Measurements from ENCODE around the gene COLEC12. TPM values are rescaled to one million over a fixed set of nuclear protein-coding genes. Genes with fewer than 3 reads are reported as not detected.

The COLEC12 gene
- total RNA-seq, 1 donor from 2014 or later, result 157 TPM

GRCh38 chr18:370751-371608 lies 129.5 kb downstream of the COLEC12 start:
- Mint-ChIP-seq H3K9me3 (ENCODE audit: unreplicated experiment) (no peaks in the 10 kb centered on the region), H3K4me1 (ENCODE audit: unreplicated experiment) (peaks cover 43% of the 10 kb centered on the region), H3K4me3 (ENCODE audit: unreplicated experiment) (no peak overlapping the region), H3K36me3 (ENCODE audit: low read depth, unreplicated experiment) (peaks cover 6% of the 10 kb centered on the region), H3K27me3 (ENCODE audit: unreplicated experiment) (no peaks in the 10 kb centered on the region), H3K27ac (ENCODE audit: unreplicated experiment) (no peak overlapping the region)
- no peak for TF ChIP-seq CTCF (IDR thresholded peaks at IDR 0.05; ENCODE audit: unreplicated experiment)
- DNase-seq (ENCODE audit: low spot score), result no peak

DNA sequence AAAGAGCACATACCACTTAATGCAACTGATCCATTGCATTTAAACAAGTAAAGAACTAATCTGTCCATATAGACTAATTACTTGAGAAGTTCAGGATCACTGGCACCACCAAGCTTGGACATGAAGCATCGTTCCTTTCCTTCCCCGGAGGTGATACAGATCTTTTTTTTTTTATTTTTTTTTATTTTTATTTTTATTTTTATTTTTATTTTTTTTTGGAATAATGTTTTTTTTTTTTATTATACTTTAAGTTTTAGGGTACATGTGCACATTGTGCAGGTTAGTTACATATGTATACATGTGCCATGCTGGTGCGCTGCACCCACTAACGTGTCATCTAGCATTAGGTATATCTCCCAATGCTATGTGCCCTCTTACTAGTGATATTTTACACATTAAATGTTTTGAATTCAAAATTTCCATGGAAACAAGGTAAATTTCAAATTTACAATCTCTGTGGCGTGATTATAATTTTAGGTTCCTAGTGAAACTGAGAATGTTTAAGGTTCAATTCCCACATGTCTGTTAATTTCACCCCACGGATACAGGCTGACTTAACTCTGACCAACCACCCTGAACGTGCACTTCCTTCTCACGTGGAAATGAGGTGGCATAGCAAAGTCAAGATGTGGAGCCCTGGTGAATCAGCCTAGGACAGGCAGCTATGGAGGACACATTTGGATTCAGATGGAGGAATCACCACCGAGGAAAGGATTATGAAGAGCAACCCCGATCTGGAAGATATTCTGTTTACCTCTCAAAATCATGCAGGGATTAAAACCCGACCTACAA lies 131.1 kb downstream of the COLEC12 start:
- Mint-ChIP-seq H3K27me3 (ENCODE audit: unreplicated experiment) (no peaks in the 10 kb centered on the region), H3K27ac (ENCODE audit: unreplicated experiment) (peak overlapping the region; percentile 68), H3K36me3 (ENCODE audit: low read depth, unreplicated experiment) (peaks cover 10% of the 10 kb centered on the region), H3K9me3 (ENCODE audit: unreplicated experiment) (no peaks in the 10 kb centered on the region), H3K4me1 (ENCODE audit: unreplicated experiment) (peaks cover 56% of the 10 kb centered on the region), H3K4me3 (ENCODE audit: unreplicated experiment) (no peak overlapping the region)
- no peak for DNase-seq (ENCODE audit: low spot score)
- no peak for TF ChIP-seq CTCF (IDR thresholded peaks at IDR 0.05; ENCODE audit: unreplicated experiment)

GRCh38 chr18:366466-367061 lies 133.9 kb downstream of the COLEC12 start:
- peak; percentile 23 for DNase-seq (ENCODE audit: low spot score)
- no peaks in the 10 kb centered on the region for H3K9me3 Mint-ChIP-seq (ENCODE audit: unreplicated experiment)
- H3K27ac Mint-ChIP-seq (ENCODE audit: unreplicated experiment), result peak overlapping the region; percentile 97
- peak overlapping the region; percentile 77 for H3K4me3 Mint-ChIP-seq (ENCODE audit: unreplicated experiment)
- H3K4me1 Mint-ChIP-seq (ENCODE audit: unreplicated experiment), result peaks cover 76% of the 10 kb centered on the region
- TF ChIP-seq CTCF (IDR thresholded peaks at IDR 0.05; ENCODE audit: unreplicated experiment), result no peak
- peaks cover 11% of the 10 kb centered on the region for H3K36me3 Mint-ChIP-seq (ENCODE audit: low read depth, unreplicated experiment)
- peaks cover 4% of the 10 kb centered on the region for H3K27me3 Mint-ChIP-seq (ENCODE audit: unreplicated experiment)

GRCh38 chr18:365651-366050 lies 134.8 kb downstream of the COLEC12 start:
- Mint-ChIP-seq H3K36me3 (ENCODE audit: low read depth, unreplicated experiment) (peaks cover 18% of the 10 kb centered on the region), H3K27me3 (ENCODE audit: unreplicated experiment) (peaks cover 4% of the 10 kb centered on the region), H3K9me3 (ENCODE audit: unreplicated experiment) (no peaks in the 10 kb centered on the region), H3K27ac (ENCODE audit: unreplicated experiment) (peak overlapping the region; percentile 97), H3K4me1 (ENCODE audit: unreplicated experiment) (peaks cover 76% of the 10 kb centered on the region), H3K4me3 (ENCODE audit: unreplicated experiment) (no peak overlapping the region)
- no peak for DNase-seq (ENCODE audit: low spot score)
- TF ChIP-seq CTCF (IDR thresholded peaks at IDR 0.05; ENCODE audit: unreplicated experiment), result no peak

Data from endothelial cell (in vitro differentiated cells).